ENCODE data around the gene ABR. TPM values are rescaled to one million over a fixed set of nuclear protein-coding genes. Genes with fewer than 3 reads are reported as not detected.

Gene ABR
- total and polyA plus RNA-seq, 2 of the 8 experiments (the other 6 are each of a cell fraction or from before 2014, with no cell fraction given) = 44.8 to 47.2 TPM

GRCh38 chr17:1158879-1159278, 20.9 kb downstream of the ABR start (continued):
- no peak for TF ChIP-seq CEBPB (IDR thresholded peaks at IDR 0.05; ENCODE audit: low read depth, low read length)
